MM.1S (cell line): ENCODE results near the gene LMLN.

Source experiments
- EZH2 ChIP-seq: fragments of 300-600 bp; sonication (generic); optimal IDR thresholded peaks from 2 replicates; pipeline ENCODE3; 2017; ENCODE audit warnings: low read depth, mild to moderate bottlenecking, antibody characterized with exemption, low read length, mixed read lengths
- EZH2phosphoT487 ChIP-seq: fragments of 300-600 bp; sonication (generic); IDR thresholded peaks from 2 replicates; pipeline ENCODE4 v1.6.1; 2018; ENCODE audit warnings: antibody characterized with exemption, low read length
- TF ChIP-seq, protein P1 (sequence below): fragments of 300-600 bp; sonication (generic); IDR thresholded peaks from 2 replicates; pipeline ENCODE4 v1.5.1; 2016; ENCODE audit warnings: antibody characterized with exemption, low read length, mixed read lengths

DNA sequence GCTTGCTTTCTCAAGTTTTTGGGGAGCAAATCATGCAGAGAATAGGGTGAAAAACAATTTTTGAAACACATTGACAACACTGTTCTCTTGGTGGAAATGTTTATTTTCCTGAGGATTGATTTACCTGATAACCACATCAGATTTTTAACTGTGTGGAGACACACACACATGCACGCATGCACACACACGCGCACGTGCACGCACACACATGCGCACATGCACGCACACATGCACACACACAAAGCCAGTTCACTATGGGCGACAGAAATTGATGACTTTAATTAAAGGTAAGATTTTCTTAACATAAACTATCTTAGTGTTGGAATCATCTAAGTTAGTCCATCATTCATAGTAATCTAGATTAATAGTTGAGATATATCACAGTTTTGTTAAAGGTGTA lies 15.3 kb downstream of the LMLN start:
- TF ChIP-seq, protein P1, sequence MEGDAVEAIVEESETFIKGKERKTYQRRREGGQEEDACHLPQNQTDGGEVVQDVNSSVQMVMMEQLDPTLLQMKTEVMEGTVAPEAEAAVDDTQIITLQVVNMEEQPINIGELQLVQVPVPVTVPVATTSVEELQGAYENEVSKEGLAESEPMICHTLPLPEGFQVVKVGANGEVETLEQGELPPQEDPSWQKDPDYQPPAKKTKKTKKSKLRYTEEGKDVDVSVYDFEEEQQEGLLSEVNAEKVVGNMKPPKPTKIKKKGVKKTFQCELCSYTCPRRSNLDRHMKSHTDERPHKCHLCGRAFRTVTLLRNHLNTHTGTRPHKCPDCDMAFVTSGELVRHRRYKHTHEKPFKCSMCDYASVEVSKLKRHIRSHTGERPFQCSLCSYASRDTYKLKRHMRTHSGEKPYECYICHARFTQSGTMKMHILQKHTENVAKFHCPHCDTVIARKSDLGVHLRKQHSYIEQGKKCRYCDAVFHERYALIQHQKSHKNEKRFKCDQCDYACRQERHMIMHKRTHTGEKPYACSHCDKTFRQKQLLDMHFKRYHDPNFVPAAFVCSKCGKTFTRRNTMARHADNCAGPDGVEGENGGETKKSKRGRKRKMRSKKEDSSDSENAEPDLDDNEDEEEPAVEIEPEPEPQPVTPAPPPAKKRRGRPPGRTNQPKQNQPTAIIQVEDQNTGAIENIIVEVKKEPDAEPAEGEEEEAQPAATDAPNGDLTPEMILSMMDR, result no peak
- no peak for TF ChIP-seq EZH2phosphoT487
- no peak for TF ChIP-seq EZH2
